GM19043 (cell line): ENCODE measurements around the gene PCDH9.
"Not testable (repeated sequence)": the region's sequence is repeated elsewhere in the genome, so short reads cannot be mapped to it uniquely, and the experiment has no call there.

ENCODE experiments used
- ATAC-seq: cut with Tn5 transposase; IDR thresholded peaks from one replicate; pipeline ENCODE4 v1.9.1; 2021; ENCODE audit warnings: low read depth; ENCODE audit not compliant: unreplicated experiment

Gene PCDH9

DNA sequence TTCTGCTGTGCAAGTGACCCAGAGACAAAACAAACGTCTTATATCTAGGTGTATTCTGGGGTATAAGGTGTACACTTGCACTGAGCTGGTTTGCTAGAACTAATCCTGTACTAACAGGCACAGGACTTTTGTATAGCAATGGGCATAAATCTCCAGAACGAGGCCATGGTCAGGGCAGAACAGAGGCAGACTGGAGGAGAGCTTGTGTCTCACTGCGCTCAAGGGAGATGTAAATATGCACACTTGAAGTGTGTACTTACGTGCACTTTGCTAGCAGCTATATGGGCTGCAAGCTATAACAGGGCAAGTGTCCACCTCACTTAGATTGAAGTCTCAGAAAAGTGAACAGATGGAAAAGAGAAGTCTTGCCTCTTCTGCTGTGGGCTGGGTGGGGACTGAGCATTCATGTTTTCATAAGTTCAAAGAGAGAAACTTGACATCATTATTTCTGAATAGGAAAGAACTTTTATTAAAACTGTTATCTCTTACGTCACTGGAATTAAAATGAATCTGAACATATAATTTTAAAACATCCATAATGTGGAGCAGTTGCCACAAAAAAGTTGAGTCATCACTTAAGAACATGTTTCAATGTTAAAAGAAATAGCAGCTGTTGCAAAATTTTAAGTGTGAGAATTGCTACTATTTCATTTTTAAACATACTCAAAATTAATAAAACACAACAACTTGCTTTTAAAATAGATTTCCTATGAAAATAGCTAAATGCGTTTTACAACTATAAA lies 888.3 kb downstream of the PCDH9 start:
- no peak for ATAC-seq

DNA sequence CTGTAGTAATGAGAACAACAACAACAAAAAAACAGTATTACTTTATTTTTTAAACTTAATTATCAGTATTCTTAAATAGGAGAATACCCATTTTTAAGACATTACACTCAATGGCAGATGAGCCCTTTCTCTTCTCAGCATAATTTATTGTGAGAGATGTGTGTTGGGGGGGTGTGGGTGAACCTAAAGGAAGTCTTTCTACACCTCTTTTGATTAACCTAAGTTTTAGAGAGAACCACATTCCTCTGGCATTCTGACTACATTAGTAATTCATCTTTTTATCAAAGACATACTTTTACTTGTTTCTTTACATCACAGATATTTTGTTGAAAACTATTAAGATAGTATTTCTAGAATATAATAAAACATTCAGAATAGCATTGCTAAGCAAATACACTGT lies 890.9 kb downstream of the PCDH9 start:
- no peak for ATAC-seq

DNA sequence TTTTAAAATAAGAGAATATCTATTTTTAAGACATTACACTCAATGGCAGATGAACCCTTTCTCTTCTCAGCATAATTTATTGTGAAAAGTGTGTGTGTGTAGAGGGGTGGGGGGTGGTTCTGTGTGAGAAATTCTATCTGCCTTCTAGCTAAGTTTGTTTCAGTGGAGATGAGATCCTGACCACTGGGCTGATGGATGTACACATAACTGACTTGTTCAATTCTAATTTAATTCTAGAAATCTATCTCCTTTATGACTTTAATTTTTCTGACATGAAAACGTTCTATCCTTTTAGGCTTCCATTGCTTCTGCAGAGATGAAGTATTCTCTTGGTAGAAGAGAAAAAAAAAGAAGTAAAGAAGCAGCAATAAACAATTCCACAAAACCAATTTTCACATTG lies 891.6 kb downstream of the PCDH9 start:
- no peak for ATAC-seq

DNA sequence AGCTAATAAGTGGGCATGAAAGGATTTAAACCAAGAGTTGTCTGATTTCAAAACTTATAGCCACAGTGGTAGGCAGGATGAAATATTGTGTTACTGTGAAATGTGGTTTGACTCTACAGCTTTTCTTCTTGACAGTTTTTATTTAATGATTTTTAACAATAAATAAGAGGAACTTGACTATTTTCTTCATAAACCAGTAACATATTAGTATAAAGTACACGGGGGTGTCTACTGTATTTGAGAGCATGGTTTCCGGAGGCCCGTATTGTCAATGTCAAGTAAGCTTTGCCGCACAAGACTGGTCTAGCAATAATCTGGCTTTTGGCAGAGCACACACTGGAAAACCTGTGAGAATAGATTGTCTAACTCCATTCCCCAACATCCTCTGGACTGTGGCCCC lies 894.5 kb downstream of the PCDH9 start:
- no peak for ATAC-seq

DNA sequence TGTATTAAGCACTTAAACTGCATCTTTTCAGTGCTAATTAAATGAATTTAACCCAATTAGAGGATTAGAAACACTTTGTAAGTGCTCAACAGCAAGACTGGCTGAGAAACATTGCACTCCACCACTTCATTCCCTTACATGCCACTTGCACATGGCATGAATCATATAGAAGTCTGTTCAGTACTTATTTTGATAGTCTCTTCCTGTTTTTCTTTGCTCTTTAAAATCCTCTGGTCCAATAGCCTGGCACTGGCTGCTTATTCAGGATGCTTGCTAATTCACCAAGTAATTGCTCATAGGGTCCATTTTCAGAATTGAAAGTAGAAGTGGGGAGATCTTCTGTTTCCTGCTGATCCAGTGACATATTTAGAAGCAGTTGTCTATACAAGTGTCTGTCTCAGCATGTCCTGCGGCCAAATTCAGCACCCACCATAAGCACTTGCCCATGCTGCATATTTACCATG lies 900.1 kb downstream of the PCDH9 start:
- no peak for ATAC-seq

DNA sequence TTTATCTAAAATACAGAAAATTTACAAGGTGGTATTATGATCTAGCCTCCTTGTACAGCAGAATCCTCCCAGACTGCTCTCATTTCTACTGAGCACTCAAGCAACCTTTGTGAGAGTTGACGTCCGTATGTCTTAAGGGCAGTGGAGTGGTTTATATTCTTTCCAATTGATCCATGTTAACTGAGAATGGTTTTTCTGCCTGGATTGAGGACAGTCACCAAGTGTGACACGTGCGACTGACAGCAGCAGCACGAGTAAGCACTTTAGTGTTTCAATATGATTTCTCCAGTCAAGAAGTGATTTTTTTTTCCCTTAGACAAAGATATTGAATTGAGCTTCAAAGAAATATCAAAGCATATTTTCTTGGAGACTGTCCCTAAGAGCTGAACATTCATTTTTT lies 901.7 kb downstream of the PCDH9 start:
- ATAC-seq: no peak

DNA sequence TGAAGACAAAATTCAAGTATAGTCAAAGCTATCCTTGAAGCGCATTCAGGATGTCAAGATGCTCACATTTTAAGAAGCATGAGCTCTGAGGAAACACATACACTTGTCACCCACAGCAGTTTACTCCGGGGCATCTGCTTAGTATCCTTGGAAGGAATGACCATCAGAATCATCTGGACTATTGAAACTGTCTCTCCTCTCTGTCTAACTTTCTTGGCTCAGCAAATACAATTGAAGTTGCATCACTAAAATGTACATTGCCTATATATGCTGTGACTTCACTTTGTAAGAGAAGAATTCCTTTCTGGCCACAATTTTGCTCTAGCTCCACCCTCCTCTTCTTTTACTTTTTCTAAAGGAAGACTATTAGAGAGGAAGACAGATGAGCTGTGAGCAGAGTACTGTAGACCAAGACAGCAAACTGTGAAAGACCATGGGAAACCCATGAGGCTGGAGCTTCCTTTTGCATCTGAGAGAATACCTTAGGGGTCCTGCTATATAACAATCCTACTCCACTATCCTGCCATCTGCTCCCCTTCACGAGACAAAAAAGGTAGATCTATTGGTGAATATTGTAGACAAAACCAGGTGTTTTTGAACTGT lies 906.3 kb downstream of the PCDH9 start:
- no peak for ATAC-seq

DNA sequence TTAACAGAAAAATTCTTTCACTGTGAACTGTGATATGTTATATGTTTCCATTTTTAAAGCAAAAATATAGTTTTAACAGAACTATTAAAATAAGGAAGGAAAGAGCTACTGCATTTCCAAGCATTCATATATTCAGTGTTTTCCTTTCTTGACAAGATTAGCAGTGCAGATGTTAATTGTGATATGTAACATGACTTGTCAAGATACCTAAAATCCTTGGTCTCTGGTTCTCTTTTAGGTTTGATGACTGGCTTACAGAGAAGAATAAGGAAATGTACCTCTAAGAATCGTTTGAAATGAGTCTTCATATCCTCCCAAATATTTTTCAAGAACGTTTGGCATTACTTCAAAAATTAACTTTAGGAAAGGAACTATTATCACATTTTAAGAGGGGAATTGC lies 907.2 kb downstream of the PCDH9 start:
- no peak for ATAC-seq

DNA sequence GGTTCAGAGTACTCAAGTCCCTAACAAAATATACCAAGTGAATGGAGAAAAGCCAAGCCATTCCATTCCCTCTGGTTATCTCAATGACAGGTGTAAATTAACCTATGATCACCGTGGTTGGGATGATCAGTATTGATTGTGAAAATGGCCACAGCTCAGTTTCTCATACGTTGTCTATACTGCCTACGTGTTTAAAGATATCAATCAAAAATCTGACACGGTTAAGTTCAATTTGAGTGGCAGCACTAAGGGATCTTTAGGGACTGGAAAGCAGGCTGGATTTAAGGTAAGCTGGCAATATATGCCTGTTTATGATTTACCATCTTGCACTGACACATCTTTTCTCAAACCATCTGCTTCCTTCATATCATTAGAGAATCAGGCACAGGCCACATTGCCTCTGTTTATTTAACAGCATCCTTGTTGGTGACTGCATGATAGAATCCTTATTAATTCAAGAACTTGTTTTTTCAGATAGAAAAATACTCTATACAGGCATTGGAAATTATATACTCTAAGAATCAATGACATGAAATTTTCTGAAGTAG lies 907.9 kb downstream of the PCDH9 start:
- ATAC-seq: no peak

DNA sequence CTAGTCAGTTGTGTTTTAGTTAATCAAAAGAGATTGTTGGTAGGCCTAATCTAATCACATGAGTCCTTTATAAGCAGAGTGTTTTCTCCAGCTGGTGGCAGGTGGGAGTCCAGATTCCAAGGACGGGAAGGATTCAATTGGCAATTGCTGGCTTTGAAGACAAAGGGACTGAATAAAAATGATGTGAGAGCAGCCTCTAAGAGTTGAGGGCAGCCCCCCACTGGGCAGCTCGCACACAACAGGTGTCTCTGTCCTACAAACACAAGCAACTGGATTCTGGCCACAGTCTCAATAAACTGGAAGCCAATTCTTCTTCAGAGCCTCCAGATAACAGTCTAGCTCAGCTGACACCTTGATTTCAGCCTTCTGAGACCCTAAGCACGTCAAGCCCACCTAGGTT lies 915.2 kb downstream of the PCDH9 start:
- no peak for ATAC-seq

DNA sequence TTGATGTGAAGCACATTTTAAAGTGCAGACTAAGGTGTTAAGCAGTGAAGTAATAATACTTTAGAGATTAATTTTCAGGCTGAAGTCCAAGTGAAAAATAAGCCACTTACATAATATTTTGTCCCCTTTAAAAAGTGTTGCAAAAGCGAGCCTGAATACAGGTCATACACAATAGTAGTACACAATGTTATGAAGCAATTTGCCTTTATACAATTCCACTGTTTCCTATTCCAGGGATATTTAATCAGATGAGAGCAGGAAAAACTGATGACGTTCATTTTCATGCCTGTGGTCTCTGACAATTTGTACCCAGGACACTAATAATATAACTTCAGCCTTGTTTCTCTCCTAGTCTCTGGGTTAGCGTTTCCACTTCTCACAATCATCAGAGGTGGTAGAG lies 916.7 kb downstream of the PCDH9 start:
- ATAC-seq: no peak

DNA sequence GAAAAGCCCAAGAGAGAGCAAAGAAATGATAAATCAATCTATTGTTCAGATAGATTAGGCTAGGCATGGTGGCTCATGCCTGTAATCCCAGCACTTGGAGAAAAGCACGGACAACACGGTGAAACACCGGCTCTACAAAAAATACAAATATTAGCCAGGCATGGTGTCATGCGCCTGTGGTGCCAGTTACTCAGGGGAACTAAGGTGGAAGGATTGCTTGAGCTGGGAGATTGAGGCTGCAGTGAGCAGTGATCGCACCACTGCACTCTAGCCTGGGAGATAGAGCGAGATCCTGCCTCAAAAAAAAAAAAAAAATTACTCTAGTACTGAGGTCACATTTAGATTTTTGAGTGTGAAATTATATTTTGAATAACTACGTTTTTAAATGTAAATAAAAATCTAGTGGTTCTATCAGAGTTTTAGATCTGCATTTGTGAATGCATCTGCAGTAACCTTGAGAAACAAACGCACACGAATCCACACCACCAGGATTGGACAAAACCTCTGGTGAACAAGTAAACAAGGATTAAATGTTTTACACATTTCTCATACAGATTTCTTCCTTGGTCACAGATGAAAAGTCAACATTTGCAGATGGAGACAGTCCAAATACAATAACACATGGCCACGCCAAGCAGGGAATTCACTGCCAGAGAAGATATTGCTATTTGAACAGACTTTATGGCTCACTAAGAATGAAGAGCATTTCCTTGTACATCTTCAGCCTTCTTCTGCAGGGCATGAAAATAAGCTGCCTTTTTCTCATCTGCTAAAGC lies 917.6 kb downstream of the PCDH9 start:
- no peak for ATAC-seq

DNA sequence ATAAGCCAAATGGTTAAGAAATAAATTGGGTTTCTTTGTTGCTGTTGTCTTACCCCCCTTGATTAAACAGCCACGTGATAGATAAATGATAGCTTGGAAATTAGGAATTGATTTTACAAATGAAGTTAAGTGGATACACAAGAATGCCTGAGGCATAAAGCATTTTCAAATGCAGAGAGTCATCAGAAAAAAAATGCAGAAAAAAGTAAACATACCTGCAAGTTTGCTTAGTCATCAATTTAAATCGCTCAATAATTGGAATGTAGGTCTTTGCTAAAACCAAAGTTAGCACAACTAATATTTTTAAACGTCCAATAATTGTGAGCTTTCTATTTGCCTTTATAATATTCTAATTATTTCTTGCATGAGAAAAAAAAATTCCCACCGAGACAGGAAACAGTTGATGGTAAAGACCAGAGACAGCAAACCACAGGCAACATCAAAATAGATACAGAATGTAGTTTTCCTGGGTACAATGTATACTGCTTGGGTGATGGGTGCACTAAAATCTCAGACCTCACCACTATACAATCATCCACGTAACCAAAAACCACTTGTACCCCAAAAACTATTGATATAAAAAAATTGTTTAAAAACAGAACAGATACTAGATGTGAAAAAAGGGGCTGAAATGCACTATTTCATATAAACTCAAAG lies 924.0 kb downstream of the PCDH9 start:
- no peak for ATAC-seq

DNA sequence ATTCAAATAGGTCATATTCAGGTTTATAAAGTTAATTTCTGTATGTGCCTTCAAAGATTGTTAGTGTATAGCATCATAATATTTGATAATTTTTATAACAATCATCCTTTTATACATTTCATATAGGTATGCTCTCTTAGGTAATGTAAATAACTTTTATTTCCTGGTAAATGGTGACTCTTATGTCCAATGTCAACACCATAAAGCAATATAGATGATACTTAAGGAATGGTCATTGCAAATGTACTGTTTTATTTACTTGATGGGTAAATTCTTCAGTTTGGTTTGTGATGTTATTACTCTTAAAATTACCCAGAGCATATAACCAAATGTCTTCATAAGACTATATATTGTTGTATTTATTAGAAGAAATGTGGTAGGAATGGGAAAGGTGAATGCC lies 928.7 kb downstream of the PCDH9 start:
- ATAC-seq: no peak

DNA sequence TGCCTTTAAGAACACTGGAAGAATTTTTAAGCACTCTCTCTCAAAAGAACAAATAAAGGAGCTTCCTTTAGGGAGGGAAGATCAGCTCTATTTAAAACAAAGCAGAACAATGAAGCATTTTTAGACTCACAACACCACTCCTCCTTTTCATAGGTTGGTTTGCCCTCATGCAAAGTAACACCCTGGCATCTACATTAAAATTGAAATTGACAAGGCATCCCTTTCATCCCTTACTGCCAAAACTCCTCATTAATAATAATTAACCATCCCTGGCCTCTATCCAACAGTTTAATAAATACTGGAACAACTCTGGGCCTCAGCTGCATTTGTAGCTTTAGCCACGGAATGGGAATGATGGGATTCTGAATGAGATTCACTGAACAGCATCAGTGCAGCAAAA lies 929.1 kb downstream of the PCDH9 start:
- ATAC-seq: no peak

DNA sequence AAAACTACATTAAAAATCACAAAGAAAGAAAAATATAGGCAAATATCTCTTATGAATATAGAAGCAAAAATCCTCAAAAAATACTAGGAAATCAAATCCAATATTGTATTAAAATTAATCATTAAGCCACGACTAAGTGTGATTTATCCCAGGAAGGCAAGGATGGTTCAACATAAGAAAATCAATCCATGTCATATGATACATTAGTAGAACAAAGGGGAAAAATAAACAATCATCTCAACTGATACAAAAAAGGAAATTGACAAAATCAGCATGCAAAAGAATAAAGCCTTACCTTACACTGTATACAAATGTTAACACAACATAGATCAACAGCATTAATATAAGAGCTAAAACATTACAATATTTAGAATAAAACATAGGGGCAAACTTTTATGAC lies 933.3 kb downstream of the PCDH9 start:
- ATAC-seq: no peak

DNA sequence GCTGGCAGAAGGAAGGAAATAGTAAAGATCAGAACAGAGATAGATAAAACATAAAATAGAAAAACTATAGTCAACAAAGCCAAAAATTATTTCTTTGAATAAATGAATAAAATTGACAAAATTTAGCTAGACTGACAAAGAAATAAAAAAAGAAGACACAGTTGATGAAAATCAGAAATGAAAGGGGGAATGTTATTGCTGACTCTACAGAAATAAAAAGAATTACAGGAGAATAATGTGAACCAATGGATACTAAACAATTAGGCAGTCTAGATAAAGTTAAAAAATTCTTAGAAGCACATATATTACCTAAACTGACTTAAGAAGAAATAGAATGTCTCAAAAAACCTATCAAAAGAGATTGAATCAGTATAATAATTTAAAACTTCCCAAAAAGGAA lies 933.8 kb downstream of the PCDH9 start:
- no peak for ATAC-seq

DNA sequence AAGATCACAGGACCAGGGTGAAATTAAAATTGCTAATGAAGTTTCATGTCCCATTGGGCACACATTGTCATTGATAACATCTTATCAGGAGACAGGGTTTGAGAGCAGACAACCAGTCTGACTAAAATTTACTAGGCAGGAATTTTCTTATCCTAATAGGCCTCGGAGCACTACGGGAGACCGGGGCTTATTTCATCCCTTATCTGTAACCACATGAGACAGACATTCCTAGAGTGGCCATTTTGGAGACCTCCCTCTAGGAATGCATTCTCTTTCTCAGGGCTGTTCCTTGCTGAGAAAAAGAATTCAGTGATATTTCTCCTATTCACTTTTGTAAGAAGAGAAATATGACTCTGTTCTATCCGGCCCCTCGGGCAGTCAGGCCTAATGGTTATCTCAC lies 943.3 kb downstream of the PCDH9 start:
- ATAC-seq: not testable (repeated sequence)

DNA sequence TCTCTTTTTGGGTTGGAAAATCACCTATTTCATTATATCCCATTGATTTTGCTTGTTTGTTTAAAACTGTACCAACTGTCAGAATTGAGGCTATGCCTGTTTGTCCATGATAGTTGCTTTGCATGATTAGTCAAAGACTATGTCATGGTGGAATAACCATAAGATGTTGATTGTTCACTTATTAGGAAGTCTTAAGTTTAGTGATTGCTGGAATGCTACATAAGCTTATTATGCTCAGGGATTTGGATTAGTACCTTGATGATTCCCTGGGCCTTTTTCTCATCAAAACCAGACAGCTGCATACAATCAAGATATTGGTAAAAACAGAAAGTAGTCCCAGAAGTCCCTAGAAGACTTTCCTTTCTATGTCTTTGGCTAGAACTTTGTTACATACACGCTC lies 954.7 kb downstream of the PCDH9 start:
- no peak for ATAC-seq

DNA sequence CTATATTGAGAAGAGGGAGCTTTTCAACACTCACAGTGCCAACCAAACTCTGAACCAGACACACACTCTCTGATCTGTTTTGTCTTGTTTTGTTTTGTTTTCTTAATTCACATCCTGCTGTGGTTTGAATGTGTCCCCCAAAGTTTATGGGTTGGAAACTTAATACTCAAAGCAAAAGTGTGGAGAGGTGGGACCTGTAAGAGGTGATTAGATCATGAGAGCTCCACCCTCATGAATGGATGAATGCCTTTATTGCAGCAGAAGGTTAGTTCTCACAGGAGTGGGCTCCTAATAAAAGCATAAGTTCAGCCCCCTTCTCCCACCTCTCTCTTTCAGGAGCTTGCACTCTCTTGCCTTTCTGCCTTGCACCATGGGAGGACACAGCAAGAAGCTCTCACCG lies 957.1 kb downstream of the PCDH9 start:
- no peak for ATAC-seq

DNA sequence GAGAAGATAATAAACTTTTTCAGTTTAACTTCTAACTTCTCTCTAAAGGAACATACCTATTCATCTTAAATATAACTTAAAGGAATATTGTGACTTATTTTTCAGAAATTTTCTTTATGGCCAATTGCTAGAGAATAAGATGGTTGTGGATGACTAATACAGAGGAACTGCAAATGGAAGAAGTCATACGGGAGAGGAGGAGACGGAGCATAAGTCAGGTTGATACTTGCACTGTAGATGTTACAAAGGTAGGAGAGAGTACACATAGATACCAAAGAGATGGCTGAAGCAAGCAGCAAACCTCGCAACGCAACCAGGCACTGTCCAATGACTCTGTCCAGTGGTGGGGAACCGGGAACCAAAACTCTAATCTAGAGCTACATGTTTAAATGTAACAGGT lies 963.4 kb downstream of the PCDH9 start:
- no peak for ATAC-seq
